Measurements from ENCODE around the gene GRIK3. TPM values are rescaled to one million over a fixed set of nuclear protein-coding genes. Genes with fewer than 3 reads are reported as not detected.

The GRIK3 gene
- total RNA-seq, 1 experiment from 2014 or later = not detected

DNA sequence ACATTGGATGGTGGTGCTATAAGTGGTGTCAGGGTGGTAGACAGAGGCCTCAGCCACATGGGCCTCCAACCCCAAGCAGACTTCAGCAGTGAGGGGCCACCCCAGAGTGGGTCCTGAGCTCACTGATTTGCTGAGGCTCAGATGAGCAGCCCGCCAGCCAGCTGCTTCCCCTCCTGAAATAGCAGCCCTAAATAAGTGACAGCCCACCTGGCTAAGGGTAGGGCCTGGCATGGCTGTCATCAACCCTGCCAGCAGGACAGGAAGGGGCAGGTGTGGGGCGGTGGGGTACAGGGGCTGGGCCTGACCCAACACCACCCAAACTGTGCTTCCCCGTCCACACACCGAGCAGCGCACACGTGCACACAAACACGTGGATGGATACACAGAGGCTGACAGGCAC lies 79.3 kb downstream of the GRIK3 start:
- Histone ChIP-seq H3K4me1 (ENCODE audit: insufficient read depth, low read length) (no peaks in the 10 kb centered on the region), H3K27me3 (ENCODE audit: low read length) (peaks cover 38% of the 10 kb centered on the region), H3K36me3 (ENCODE audit: low read depth, low read length) (no peaks in the 10 kb centered on the region), H3F3A (ENCODE audit: low read length, unreplicated experiment) (no peaks in the 10 kb centered on the region), H3K27ac (ENCODE audit: low read length) (no peak overlapping the region), H4K20me1 (ENCODE audit: low read length) (no peaks in the 10 kb centered on the region), H3K79me2 (ENCODE audit: low read length) (no peaks in the 10 kb centered on the region), H3K9me3 (ENCODE audit: low read length) (no peaks in the 10 kb centered on the region), H3K4me2 (ENCODE audit: low read length) (no peak overlapping the region), H3K9ac (ENCODE audit: low read length) (no peak overlapping the region), H2AFZ (ENCODE audit: low read length) (no peak overlapping the region), H3K9me2 (replicated peaks; ENCODE audit: low read length) (no peaks in the 10 kb centered on the region), H3K4me3 (ENCODE audit: low read length) (no peak overlapping the region)
- no peak for TF ChIP-seq EZH2phosphoT487 (IDR thresholded peaks at IDR 0.05; ENCODE audit: borderline replicate concordance, low read length)
- no peak for TF ChIP-seq EZH2 (IDR thresholded peaks at IDR 0.05; ENCODE audit: low read length, unreplicated experiment)
- TF ChIP-seq, protein P1, sequence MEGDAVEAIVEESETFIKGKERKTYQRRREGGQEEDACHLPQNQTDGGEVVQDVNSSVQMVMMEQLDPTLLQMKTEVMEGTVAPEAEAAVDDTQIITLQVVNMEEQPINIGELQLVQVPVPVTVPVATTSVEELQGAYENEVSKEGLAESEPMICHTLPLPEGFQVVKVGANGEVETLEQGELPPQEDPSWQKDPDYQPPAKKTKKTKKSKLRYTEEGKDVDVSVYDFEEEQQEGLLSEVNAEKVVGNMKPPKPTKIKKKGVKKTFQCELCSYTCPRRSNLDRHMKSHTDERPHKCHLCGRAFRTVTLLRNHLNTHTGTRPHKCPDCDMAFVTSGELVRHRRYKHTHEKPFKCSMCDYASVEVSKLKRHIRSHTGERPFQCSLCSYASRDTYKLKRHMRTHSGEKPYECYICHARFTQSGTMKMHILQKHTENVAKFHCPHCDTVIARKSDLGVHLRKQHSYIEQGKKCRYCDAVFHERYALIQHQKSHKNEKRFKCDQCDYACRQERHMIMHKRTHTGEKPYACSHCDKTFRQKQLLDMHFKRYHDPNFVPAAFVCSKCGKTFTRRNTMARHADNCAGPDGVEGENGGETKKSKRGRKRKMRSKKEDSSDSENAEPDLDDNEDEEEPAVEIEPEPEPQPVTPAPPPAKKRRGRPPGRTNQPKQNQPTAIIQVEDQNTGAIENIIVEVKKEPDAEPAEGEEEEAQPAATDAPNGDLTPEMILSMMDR (conservative IDR thresholded peaks at IDR 0.05; ENCODE audit: low read depth, low read length) = no peak
- POLR2A ChIA-PET (ENCODE audit: unreplicated experiment) = no interaction called here
- DNase-seq = no peak
- ATAC-seq = no peak
- intact Hi-C loops (cut with micrococcal nuclease) = no loop called here
- BruUV-seq (replicated peaks) = no TSS peak
- CTCF ChIA-PET = no interaction called here

DNA sequence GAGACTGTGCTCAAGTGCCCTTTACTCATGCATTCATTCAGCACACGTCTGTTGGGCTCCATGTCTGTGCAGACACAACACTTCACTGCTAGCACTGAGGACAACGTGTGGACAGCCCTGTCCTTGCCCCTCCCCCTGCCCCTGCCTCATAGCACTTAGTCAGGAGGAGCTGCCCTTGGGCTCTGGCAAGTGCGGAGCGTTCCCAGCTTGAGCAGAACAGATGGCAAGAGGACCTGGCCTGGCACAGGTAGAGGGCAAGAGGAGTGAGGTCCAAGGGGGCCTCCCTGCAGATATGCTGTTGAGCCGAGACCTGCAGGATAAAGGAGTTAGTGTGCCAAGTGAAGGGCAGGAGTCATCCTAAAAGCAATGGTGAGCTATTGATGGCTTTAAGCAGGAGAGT lies 81.3 kb downstream of the GRIK3 start:
- CTCF ChIA-PET = no interaction called here

DNA sequence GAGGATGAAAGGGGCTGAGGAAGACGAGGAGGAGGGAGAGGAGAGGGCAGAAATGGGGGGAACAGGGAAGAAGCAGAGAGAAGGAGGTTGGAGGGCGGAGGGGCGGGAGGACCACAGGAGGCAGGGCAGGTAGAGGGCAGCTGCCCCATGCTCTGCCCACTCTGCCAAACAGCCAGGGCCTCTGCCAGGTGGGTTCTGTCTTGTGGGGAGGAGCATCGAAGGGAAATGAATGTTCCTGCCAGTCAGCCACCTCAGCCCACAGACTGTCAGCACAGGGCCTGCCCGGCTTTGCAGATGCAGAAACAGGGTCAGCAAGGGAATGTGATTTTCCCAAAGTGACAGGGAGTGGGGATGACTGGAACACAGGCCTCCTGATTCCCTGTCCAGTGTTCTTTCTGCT lies 82.6 kb downstream of the GRIK3 start:
- ChIA-PET CTCF (no interaction called here), POLR2A (ENCODE audit: unreplicated experiment) (no interaction called here)
- H3K4me2 ChIP-seq (ENCODE audit: low read length) = no peak overlapping the region
- ATAC-seq = no peak
- no peaks in the 10 kb centered on the region for H3F3A ChIP-seq (ENCODE audit: low read length, unreplicated experiment)
- BruUV-seq (replicated peaks) = no TSS peak
- no peak overlapping the region for H3K4me3 ChIP-seq (ENCODE audit: low read length)
- peaks cover 35% of the 10 kb centered on the region for H3K27me3 ChIP-seq (ENCODE audit: low read length)
- no peak overlapping the region for H3K27ac ChIP-seq (ENCODE audit: low read length)
- H4K20me1 ChIP-seq (ENCODE audit: low read length) = no peaks in the 10 kb centered on the region
- H3K9me3 ChIP-seq (ENCODE audit: low read length) = no peaks in the 10 kb centered on the region
- TF ChIP-seq EZH2phosphoT487 (IDR thresholded peaks at IDR 0.05; ENCODE audit: borderline replicate concordance, low read length) = no peak
- TF ChIP-seq, protein P1 (conservative IDR thresholded peaks at IDR 0.05; ENCODE audit: low read depth, low read length) = no peak
- no peak for TF ChIP-seq EZH2 (IDR thresholded peaks at IDR 0.05; ENCODE audit: low read length, unreplicated experiment)
- no peaks in the 10 kb centered on the region for H3K4me1 ChIP-seq (ENCODE audit: insufficient read depth, low read length)
- no peaks in the 10 kb centered on the region for H3K9me2 ChIP-seq (replicated peaks; ENCODE audit: low read length)
- DNase-seq = no peak
- no peaks in the 10 kb centered on the region for H3K36me3 ChIP-seq (ENCODE audit: low read depth, low read length)
- no peaks in the 10 kb centered on the region for H3K79me2 ChIP-seq (ENCODE audit: low read length)
- no peak overlapping the region for H2AFZ ChIP-seq (ENCODE audit: low read length)
- no peak overlapping the region for H3K9ac ChIP-seq (ENCODE audit: low read length)
- intact Hi-C loops (cut with micrococcal nuclease) = no loop called here

More for the DNA sequence above, 81.3 kb downstream of the GRIK3 start:
- H3K79me2 ChIP-seq (ENCODE audit: low read length) = no peaks in the 10 kb centered on the region
- no peak overlapping the region for H3K4me2 ChIP-seq (ENCODE audit: low read length)
- peaks cover 38% of the 10 kb centered on the region for H3K27me3 ChIP-seq (ENCODE audit: low read length)
- H3K9me3 ChIP-seq (ENCODE audit: low read length) = no peaks in the 10 kb centered on the region
- no peaks in the 10 kb centered on the region for H3K4me1 ChIP-seq (ENCODE audit: insufficient read depth, low read length)
- no peak overlapping the region for H3K4me3 ChIP-seq (ENCODE audit: low read length)
- BruUV-seq (replicated peaks) = no TSS peak
- H4K20me1 ChIP-seq (ENCODE audit: low read length) = no peaks in the 10 kb centered on the region
- no peaks in the 10 kb centered on the region for H3K9me2 ChIP-seq (replicated peaks; ENCODE audit: low read length)
- H3K27ac ChIP-seq (ENCODE audit: low read length) = no peak overlapping the region
- DNase-seq (no peak), ATAC-seq (no peak)
- TF ChIP-seq EZH2phosphoT487 (IDR thresholded peaks at IDR 0.05; ENCODE audit: borderline replicate concordance, low read length) (no peak), EZH2 (IDR thresholded peaks at IDR 0.05; ENCODE audit: low read length, unreplicated experiment) (no peak)
- TF ChIP-seq, protein P1 (conservative IDR thresholded peaks at IDR 0.05; ENCODE audit: low read depth, low read length) = no peak
- POLR2A ChIA-PET (ENCODE audit: unreplicated experiment) = no interaction called here
- no peaks in the 10 kb centered on the region for H3F3A ChIP-seq (ENCODE audit: low read length, unreplicated experiment)
- H3K9ac ChIP-seq (ENCODE audit: low read length) = no peak overlapping the region
- H3K36me3 ChIP-seq (ENCODE audit: low read depth, low read length) = no peaks in the 10 kb centered on the region
- H2AFZ ChIP-seq (ENCODE audit: low read length) = no peak overlapping the region
- intact Hi-C loops (cut with micrococcal nuclease) = no loop called here
